IPS-11a (cell line): Measurements from ENCODE around the gene STAC2.

Experiments
- H3K4me3 ChIP-seq: one replicate; pipeline ENCODE4 v1.5.1; 2013; ENCODE audit warnings: low read depth, low read length, control low read depth

The STAC2 gene

DNA sequence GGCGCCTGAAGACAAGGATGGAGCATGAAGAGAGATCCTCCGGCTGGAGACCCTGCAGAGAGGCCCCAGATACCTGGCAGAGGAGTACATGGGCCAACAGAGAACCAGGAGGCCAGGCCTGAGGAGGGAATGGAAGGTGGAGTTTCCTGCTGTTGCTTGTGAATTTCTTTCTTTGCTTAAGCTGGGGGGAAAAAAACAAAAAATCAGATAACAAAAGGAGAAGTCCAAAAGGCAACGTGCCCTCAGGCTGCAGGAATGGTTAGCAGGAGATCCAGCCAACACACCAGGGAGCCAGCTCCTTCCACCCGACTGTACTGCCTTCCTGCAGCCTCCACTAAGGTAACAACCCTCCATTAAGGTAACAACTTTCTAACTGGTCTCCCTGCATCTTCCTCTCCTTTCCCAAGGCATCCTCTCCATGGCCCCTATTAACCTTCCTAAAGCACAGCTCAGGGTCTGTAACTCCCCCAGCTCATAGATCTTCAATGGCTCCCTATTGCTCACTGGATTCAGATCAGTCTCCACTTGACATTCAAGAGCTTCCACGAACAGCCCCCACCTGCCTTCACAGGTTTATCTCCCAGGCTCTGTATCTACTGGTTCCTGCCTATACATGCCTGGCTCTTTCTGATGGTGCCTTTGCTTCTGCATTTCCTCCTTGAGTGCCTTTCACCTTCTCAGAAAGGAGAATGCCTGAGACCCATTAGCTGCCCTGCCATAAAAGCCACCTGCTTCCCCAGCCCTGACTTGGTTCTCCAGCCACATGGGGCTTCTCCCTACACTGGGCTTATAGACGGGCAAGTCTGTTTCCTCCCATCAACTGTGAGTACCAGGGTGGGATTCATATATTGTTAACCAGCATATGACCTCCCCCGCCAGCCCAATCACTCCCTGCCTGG, 59.1 kb downstream of the STAC2 start:
- no peak overlapping the region for H3K4me3 ChIP-seq

DNA sequence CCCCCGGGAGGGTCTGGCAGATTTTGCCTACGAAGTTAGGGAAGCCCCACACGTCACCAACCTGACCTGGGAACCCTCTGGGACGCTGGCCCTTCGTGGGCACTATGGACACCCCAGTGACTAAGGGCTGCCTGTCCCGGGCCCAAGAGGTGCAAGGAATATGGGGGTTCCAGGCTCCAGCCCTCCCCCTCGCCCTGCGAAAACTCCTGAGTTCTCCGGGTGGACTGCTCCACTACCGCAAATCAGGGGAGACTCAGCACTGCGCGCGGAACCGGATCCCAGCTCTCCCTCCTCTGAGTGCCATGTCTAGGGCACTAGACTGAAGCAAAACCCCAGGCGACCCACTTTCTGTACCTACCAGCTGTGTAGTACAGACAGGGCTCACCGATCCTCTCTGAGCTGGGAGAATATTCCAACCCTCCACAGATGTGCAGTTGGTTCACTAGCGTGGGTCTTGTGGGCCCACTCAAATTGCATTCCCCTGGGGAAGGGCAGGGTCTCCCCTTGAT, 59.9 kb downstream of the STAC2 start, which contains the start of gene ARL5C:
ARL5C (minus strand) TSS at position 321 of the 509 bp plus-strand sequence. CDS start 401 bp downstream, outside the sequence.
- H3K4me3 ChIP-seq: peak within 1 kb of the TSS; percentile 76

DNA sequence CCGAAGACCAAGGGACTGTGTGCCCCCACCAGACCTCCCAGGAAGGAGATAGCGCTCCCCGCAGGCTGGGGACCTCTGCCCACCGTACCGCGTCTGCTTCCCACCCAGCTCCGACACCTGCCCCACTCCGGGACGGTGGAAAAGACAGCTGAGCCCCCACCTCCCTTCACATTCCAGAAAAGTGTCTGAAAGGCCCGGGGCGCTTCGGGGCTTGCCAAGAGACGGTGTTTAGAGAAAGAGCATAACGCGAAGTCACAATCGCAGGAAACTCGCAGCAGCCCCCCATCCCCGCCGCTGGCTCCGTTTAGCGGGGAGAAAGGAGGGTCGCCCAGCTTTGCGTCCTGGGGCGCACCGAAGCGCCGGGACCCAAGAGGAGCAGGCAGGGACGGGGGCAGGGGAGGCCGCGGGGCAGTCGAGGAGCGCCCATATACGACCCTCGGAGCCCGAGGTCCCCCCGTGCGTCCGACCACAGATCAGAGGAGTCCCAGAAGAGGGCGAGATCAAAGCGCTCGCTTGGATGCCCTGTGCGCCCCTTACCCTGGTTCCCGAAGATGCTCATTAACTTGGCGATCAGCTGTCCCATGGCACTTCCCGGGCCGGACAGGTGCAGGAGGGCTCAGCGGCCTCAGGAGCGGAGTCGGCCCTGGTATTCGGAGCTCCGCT, 60.4 kb downstream of the STAC2 start:
- peak overlapping the region; percentile 76 for H3K4me3 ChIP-seq

DNA sequence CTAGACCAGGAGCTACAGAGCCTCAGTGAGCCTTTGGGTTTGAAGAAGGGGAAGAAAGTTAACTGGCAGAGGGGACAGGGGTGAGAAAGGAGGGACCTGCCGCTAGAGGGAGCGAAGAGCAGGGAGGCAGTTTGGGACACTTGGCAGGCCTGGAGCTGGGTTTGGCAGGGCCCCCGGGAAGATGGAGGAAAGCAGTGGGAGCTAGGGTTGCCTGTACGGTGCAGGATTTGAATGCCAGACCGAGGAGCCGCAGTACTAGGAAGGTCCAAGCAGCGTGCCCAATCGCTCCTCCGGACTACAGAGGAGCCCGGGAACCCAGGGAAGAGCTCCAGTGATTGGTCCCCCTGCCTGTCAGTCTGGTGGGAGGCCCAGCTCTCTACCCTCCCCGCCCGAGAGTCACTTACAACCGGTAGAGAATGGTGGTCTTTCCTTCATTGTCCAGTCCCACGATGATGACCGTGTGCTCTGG, 61.0 kb downstream of the STAC2 start:
- peak overlapping the region; percentile 76 for H3K4me3 ChIP-seq

DNA sequence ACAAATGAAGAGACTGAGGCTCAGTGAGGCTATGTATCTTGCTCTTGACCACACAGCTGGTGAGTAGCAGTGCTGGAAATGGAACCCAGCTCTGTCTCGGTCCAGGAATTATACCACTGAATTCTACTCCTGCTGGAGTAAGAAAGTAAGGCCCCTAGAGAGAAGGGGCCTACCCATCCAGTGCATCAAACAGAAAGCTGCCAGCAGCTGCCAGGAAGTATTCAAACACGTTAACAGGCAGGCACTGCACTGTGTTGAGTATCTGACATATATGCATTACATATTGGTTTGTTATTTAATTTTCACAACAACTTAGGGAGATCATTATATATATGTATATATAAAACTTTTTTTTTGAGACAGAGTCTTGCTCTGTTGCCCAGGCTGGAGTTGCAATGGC, 63.8 kb downstream of the STAC2 start:
- no peak overlapping the region for H3K4me3 ChIP-seq
